Transverse colon (tissue), 4 donors: ENCODE data around the gene PMAIP1. TPM values are rescaled to one million over a fixed set of nuclear protein-coding genes. Genes with fewer than 3 reads are reported as not detected.
A peak's percentile ranks its signal among the peaks of the same experiment; 100 is the strongest.

ENCODE experiments used
- DNase-seq: peaks from one replicate; pipeline ENCODE4 v3.0.0-alpha.2; 2019
- H3K27ac ChIP-seq, 4 donors: fragments of 200-600 bp; sonication (generic); 2 replicates each; pipeline ENCODE4 v1.5.1; 2016 to 2018; ENCODE audit warnings: inconsistent platforms in 4 of 4
- H3K27me3 ChIP-seq: fragments of 200-600 bp; sonication (generic); 2 replicates; pipeline ENCODE4 v1.5.1; 2017; ENCODE audit warnings: inconsistent platforms
- H3K36me3 ChIP-seq, 4 donors: fragments of 200-600 bp; sonication (generic); 2 replicates each; pipeline ENCODE4 v1.5.1; 2017 to 2019; ENCODE audit warnings: inconsistent platforms in 4 of 4
- H3K4me1 ChIP-seq, 4 donors: fragments of 200-600 bp; sonication (generic); 2 replicates each; pipeline ENCODE4 v1.5.1; 2017 to 2020; ENCODE audit warnings: inconsistent platforms in 4 of 4
- H3K4me3 ChIP-seq, 4 donors: fragments of 200-600 bp; sonication (generic); 1 replicate in 1 of 4; 2 replicates in 3 of 4; pipeline versions ENCODE4 v1.5.1 to v1.6.1; 2017 to 2019; ENCODE audit warnings: inconsistent platforms in 4 of 4
- H3K9me3 ChIP-seq, 2 donors: fragments of 200-600 bp; sonication (generic); 2 replicates each; pipeline ENCODE4 v1.5.1; 2017 to 2019; ENCODE audit warnings: inconsistent platforms in 2 of 2
- EP300 ChIP-seq: sonication (generic); formaldehyde crosslinking; IDR thresholded peaks from one replicate; pipeline ENCODE4 v1.6.1; 2017; ENCODE audit warnings: antibody characterized with exemption, low read depth
- POLR2A ChIP-seq: fragments of 450-650 bp; IDR thresholded peaks from one replicate; pipeline ENCODE4 v1.6.1; 2016; ENCODE audit warnings: antibody characterized with exemption, mild to moderate bottlenecking, moderate library complexity
- POLR2AphosphoS5 ChIP-seq, 3 donors: sonication (generic); formaldehyde crosslinking; IDR thresholded peaks; one replicate each; pipeline ENCODE4 v1.6.1; 2016; ENCODE audit warnings: antibody characterized with exemption in 3 of 3
- WGBS, 2 donors: methylation state at CpG; one replicate each; pipeline ENCODE4 v1.1.5; 2018; ENCODE audit warnings: low coverage in 1 of 2; 5-methylcytosine and 5-hydroxymethylcytosine counted together
- in situ Hi-C, 4 donors: fragments of 200-750 bp; cut with MboI; loops; one replicate each; pipeline versions ENCODE4 v1.15.0 to v1.15.1; 2017; ENCODE audit warnings: low sequenced_read_pairs in 3 of 4, low pct_ligation_motif_present in 1 of 4, low pct_unique_long_range_greater_than_20kb in 1 of 4
- intact Hi-C: fragments of 100-400 bp; cut with DNase I; formaldehyde crosslinking; loops from one replicate; pipeline ENCODE4 v1.15.1; 2023; ENCODE audit warnings: low total_unique reads
- total RNA-seq, 4 donors: library from RNA; depleted of rRNA; stranded (reverse); fragments of >200 nt; gene quantifications; one replicate each; pipeline ENCODE4 v1.1.0, GENCODE V29; 2016
- TF ChIP-seq, protein P1 (sequence below), 5 experiments: fragments of 200-600 bp in 3 of 5; fragments of 450-650 bp in 2 of 5; sonication (generic) in 3 of 5; IDR thresholded peaks; 1 replicate in 2 of 5; 2 replicates in 3 of 5; pipeline ENCODE4 v1.5.1; 2016 to 2017; ENCODE audit warnings: antibody characterized with exemption in 5 of 5, inconsistent platforms in 3 of 5, mild to moderate bottlenecking in 2 of 5, moderate library complexity in 1 of 5

PMAIP1 gene
- total RNA-seq, 4 donors from 2014 or later = 0.82 to 66.5 (median 3.5) TPM; not detected in 1

DNA sequence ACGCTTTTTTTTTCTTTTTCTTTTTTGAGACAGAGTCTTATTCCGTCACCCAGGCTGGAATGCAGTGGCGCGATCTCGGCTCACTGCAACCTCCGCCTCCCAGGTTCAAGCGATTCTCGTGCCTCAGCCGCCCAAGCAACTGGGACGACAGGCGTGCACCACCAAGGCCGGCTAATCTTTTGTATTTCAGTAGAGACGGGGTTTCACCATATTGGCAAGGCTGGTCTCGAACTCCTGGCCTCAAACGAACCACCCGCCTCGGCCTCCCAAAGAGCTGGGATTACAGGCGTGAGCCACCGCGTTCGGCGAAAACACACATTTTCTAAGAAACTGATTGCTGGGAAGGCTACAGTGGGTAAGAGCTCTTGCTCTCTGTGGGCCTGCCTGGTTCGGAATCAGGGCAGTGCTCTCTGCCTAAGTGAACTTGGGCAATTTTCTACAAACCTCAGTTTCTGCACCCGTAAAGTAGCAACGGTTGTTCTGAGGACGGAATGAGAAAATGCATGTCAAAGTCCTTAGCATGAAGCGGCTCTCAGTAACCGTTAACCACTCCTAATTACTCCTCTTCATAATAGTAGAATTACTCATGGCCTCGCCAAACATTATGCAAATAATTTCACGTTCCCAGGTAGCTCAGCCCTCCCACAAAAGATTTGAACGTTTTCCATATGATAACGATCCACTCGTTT, 1.0 kb upstream of the PMAIP1 start:
- in situ Hi-C loops = no loop called here
- 64% methylated on average over 20 to 33 of the region's 33 CpGs for WGBS, 2 donors

DNA sequence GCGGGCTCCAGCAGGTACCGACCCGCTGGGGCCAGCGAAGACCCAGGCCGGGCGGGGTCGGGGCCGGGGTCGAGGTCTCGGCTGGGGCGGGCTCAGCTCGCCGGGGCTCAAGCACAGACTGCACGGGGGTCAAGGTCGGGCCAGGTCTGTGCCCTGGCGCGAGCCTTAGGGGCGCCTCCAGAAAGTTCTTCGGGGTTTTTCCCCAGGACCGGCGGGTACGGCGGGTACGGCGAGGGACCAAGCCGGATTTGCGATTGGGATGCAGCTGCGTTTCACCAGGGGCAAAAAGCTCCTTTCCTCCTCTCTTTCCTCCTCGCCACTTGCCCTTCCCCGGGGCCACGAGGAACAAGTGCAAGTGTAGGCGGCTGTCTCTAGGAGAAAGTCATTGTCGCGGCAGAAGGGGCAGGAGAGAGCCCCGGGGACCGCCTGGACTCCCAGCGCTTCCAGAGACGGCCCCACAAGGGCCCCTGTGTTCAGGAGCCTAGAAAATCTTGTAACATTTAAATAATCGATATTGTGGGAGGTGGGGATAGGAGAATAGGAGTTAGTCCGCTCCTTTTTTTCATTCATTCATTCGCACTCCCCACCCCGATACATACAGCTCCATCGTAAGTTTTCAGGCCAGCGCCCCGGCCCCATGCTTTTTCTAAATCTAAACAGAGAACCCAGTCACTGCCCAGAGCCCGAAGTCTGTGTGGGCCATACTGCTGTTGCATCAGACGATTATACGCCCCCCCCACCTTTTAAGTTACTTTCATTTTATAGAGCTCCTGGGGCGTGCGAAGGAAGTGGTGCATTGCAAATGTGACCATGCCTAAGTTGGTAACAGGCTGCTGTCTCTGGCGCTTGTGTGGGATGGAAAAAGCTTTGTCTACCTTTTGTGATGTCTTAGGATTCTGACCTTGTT, 679 bp downstream of the PMAIP1 start:
- Histone ChIP-seq H3K4me1 (peaks cover 0 to 31% (median 9%) of the 10 kb centered on the region in 4 donors), H3K36me3 (no peaks in the 10 kb centered on the region), H3K27me3 (peaks cover 5% of the 10 kb centered on the region), H3K27ac (peak overlapping the region; percentile 85 to 94 (median 90)), H3K9me3 (no peaks in the 10 kb centered on the region), H3K4me3 (peak overlapping the region; percentile 37 to 72 (median 58))
- intact Hi-C loops (no loop called here), in situ Hi-C loops (no loop called here)
- DNase-seq = peak; percentile 64
- TF ChIP-seq POLR2AphosphoS5 (IDR thresholded peaks at IDR 0.05) (peak; percentile 26 to 53 (median 51)), POLR2A (peak; percentile 31), EP300 (no peak)
- TF ChIP-seq, protein P1, sequence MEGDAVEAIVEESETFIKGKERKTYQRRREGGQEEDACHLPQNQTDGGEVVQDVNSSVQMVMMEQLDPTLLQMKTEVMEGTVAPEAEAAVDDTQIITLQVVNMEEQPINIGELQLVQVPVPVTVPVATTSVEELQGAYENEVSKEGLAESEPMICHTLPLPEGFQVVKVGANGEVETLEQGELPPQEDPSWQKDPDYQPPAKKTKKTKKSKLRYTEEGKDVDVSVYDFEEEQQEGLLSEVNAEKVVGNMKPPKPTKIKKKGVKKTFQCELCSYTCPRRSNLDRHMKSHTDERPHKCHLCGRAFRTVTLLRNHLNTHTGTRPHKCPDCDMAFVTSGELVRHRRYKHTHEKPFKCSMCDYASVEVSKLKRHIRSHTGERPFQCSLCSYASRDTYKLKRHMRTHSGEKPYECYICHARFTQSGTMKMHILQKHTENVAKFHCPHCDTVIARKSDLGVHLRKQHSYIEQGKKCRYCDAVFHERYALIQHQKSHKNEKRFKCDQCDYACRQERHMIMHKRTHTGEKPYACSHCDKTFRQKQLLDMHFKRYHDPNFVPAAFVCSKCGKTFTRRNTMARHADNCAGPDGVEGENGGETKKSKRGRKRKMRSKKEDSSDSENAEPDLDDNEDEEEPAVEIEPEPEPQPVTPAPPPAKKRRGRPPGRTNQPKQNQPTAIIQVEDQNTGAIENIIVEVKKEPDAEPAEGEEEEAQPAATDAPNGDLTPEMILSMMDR (IDR thresholded peaks at IDR 0.05) = no peak
- 2 to 8% methylated on average over 13 to 40 of the region's 51 CpGs for WGBS, 2 donors

More for the DNA sequence above, 1.0 kb upstream of the PMAIP1 start:
- Histone ChIP-seq H3K27me3 (peaks cover 5% of the 10 kb centered on the region), H3K4me3 (peak overlapping the region in 3 of 4 donors; percentile 46 to 72 (median 71)), H3K9me3 (no peaks in the 10 kb centered on the region), H3K36me3 (no peaks in the 10 kb centered on the region), H3K27ac (peak overlapping the region; percentile 85 to 94 (median 90)), H3K4me1 (peaks cover 0 to 28% (median 9%) of the 10 kb centered on the region in 4 donors)
- DNase-seq = no peak
- intact Hi-C loops = no loop called here
- no peak for TF ChIP-seq POLR2AphosphoS5 (IDR thresholded peaks at IDR 0.05)
- no peak for TF ChIP-seq EP300
- TF ChIP-seq POLR2A = no peak
- TF ChIP-seq, protein P1 (IDR thresholded peaks at IDR 0.05) = no peak

DNA sequence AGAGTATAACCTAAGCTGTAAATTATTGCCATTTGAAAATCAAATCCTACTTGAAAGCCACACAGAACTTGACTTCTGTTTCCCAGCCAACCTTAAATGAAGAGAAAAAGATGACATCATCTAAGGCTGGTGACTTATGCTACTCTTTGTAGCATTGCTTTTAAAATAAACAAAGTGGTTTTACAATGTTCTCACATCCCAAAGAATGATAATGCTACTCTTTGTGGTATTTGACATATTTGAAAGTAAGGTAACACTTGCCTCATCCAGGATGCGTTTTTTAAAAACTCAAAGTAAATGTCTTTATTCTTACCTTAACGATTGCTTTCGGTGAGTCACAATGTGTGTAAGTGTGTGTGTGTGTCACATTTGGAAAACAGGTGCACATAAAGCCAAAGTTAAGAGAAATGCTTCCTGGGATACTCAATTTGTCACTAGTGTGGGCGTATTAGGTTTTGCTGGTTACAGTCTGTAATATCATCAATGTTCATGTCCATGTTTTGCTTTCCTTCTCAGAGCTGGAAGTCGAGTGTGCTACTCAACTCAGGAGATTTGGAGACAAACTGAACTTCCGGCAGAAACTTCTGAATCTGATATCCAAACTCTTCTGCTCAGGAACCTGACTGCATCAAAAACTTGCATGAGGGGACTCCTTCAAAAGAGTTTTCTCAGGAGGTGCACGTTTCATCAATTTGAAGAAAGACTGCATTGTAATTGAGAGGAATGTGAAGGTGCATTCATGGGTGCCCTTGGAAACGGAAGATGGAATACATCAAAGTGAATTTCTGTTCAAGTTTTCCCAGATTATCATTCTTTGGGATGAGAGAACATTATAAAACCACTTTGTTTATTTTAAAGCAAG, 2.6 kb downstream of the PMAIP1 start:
- no peak for TF ChIP-seq POLR2AphosphoS5 (IDR thresholded peaks at IDR 0.05)
- TF ChIP-seq POLR2A = no peak
- no peak for TF ChIP-seq EP300
- TF ChIP-seq, protein P1 (IDR thresholded peaks at IDR 0.05) = no peak
- WGBS, 2 donors = 73 to 78% methylated on average over 8 of the region's 8 CpGs
- Histone ChIP-seq H3K4me1 (peaks cover 0 to 31% (median 9%) of the 10 kb centered on the region in 4 donors), H3K27ac (no peak overlapping the region), H3K9me3 (no peaks in the 10 kb centered on the region), H3K4me3 (no peak overlapping the region), H3K36me3 (no peaks in the 10 kb centered on the region), H3K27me3 (peaks cover 5% of the 10 kb centered on the region)
- DNase-seq = no peak
- intact Hi-C loops = no loop called here
- in situ Hi-C loops = no loop called here
